ENCODE data around the gene OPCML.

- TF ChIP-seq, protein P1, sequence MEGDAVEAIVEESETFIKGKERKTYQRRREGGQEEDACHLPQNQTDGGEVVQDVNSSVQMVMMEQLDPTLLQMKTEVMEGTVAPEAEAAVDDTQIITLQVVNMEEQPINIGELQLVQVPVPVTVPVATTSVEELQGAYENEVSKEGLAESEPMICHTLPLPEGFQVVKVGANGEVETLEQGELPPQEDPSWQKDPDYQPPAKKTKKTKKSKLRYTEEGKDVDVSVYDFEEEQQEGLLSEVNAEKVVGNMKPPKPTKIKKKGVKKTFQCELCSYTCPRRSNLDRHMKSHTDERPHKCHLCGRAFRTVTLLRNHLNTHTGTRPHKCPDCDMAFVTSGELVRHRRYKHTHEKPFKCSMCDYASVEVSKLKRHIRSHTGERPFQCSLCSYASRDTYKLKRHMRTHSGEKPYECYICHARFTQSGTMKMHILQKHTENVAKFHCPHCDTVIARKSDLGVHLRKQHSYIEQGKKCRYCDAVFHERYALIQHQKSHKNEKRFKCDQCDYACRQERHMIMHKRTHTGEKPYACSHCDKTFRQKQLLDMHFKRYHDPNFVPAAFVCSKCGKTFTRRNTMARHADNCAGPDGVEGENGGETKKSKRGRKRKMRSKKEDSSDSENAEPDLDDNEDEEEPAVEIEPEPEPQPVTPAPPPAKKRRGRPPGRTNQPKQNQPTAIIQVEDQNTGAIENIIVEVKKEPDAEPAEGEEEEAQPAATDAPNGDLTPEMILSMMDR (IDR thresholded peaks at IDR 0.05) = no peak
- no peak for TF ChIP-seq POLR2A (IDR thresholded peaks at IDR 0.05)
Measured at GRCh38 chr11:132850266-132850665, 682.0 kb downstream of the OPCML start.
